ENCODE results near the gene ATP6V1C2.

Gene ATP6V1C2

DNA sequence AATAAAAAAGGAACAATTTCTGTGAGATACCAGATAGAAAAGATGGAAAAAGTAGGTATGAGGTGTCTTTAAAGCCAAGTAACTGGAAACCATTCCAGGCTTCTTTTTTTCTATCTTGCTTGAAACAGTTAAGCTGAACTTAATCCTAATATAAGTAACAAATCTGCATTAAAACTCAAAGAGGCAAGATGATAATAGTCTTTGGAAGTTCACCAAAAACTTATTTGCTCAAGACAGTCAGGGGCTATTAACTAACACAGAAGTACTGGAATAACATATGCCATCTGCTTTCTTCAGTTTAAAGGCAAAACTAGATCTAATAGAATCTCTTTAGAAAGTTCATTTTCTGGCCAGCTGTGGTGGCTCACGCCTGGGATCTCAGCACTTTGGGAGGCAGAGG lies 72.4 kb downstream of the ATP6V1C2 start:
- Histone ChIP-seq H3K4me1 (ENCODE audit: control insufficient read depth, insufficient read depth, low read length) (no peaks in the 10 kb centered on the region), H3K36me3 (ENCODE audit: control insufficient read depth in 2 of 2, insufficient read depth in 1 of 2, low read length in 2 of 2) (peaks cover 43 to 87% of the 10 kb centered on the region in 2 experiments), H3K9me3 (ENCODE audit: control insufficient read depth, insufficient read depth, low read depth, low read length) (no peaks in the 10 kb centered on the region), H3K27ac (ENCODE audit: extremely low read depth, low read depth, low read length) (no peak overlapping the region), H3K4me3 (ENCODE audit: low read depth, low read length) (no peak overlapping the region)
- POLR2A ChIA-PET = no interaction called here
- TF ChIP-seq ZNF501 (tag by site-specific recombination; IDR thresholded peaks at IDR 0.05) = no peak
- CTCF ChIA-PET = interaction anchor here (1.1 to 3.2 kb wide), 3 partner anchors 9 to 38 kb away, joined by 3 to 16 read pairs (median 3); no protein-coding TSS in a partner anchor

DNA sequence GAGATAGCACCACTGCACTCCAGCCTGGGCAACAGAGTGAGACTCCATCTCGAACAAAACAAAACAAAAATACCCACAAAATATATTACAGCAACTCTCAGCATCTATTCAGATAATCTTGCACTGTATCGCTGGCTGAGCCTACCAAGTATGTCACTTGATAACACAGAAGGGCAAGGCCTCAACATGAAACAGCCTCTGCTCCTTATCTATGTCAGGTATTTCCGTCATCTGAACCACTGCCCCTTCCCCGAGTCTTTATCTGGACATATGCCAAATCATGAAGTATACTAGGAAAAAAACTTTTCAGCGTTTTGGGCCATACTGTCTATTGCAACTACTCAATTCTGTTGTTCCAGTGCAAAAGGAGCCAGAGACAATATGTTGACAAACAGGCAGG lies 73.4 kb downstream of the ATP6V1C2 start:
- Histone ChIP-seq H3K9me3 (ENCODE audit: control insufficient read depth, insufficient read depth, low read depth, low read length) (no peaks in the 10 kb centered on the region), H3K36me3 (ENCODE audit: control insufficient read depth in 2 of 2, insufficient read depth in 1 of 2, low read length in 2 of 2) (peaks cover 36 to 87% of the 10 kb centered on the region in 2 experiments), H3K4me3 (ENCODE audit: low read depth, low read length) (no peak overlapping the region), H3K27ac (ENCODE audit: extremely low read depth, low read depth, low read length) (no peak overlapping the region), H3K4me1 (ENCODE audit: control insufficient read depth, insufficient read depth, low read length) (no peaks in the 10 kb centered on the region)
- TF ChIP-seq, protein P1, sequence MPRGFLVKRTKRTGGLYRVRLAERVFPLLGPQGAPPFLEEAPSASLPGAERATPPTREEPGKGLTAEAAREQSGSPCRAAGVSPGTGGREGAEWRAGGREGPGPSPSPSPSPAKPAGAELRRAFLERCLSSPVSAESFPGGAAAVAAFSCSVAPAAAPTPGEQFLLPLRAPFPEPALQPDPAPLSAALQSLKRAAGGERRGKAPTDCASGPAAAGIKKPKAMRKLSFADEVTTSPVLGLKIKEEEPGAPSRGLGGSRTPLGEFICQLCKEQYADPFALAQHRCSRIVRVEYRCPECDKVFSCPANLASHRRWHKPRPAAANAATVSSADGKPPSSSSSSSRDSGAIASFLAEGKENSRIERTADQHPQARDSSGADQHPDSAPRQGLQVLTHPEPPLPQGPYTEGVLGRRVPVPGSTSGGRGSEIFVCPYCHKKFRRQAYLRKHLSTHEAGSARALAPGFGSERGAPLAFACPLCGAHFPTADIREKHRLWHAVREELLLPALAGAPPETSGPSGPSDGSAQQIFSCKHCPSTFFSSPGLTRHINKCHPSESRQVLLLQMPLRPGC (tag by site-specific recombination; IDR thresholded peaks at IDR 0.05) = no peak
- TF ChIP-seq ZNF341 (tag by site-specific recombination; IDR thresholded peaks at IDR 0.05; ENCODE audit: low read depth) = no peak
- no peak for TF ChIP-seq ZNF830 (tag by site-specific recombination; IDR thresholded peaks at IDR 0.05; ENCODE audit: low read depth)
- no peak for TF ChIP-seq ZNF354C (tag by site-specific recombination; IDR thresholded peaks at IDR 0.05; ENCODE audit: borderline replicate concordance, low read depth)
- TF ChIP-seq, protein P2, sequence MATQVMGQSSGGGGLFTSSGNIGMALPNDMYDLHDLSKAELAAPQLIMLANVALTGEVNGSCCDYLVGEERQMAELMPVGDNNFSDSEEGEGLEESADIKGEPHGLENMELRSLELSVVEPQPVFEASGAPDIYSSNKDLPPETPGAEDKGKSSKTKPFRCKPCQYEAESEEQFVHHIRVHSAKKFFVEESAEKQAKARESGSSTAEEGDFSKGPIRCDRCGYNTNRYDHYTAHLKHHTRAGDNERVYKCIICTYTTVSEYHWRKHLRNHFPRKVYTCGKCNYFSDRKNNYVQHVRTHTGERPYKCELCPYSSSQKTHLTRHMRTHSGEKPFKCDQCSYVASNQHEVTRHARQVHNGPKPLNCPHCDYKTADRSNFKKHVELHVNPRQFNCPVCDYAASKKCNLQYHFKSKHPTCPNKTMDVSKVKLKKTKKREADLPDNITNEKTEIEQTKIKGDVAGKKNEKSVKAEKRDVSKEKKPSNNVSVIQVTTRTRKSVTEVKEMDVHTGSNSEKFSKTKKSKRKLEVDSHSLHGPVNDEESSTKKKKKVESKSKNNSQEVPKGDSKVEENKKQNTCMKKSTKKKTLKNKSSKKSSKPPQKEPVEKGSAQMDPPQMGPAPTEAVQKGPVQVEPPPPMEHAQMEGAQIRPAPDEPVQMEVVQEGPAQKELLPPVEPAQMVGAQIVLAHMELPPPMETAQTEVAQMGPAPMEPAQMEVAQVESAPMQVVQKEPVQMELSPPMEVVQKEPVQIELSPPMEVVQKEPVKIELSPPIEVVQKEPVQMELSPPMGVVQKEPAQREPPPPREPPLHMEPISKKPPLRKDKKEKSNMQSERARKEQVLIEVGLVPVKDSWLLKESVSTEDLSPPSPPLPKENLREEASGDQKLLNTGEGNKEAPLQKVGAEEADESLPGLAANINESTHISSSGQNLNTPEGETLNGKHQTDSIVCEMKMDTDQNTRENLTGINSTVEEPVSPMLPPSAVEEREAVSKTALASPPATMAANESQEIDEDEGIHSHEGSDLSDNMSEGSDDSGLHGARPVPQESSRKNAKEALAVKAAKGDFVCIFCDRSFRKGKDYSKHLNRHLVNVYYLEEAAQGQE (tag by site-specific recombination; IDR thresholded peaks at IDR 0.05) = no peak
- CTCF ChIA-PET = interaction anchor here (3.2 kb wide), 1 partner anchor 37 kb away, joined by 16 read pairs; no protein-coding TSS in a partner anchor
- POLR2A ChIA-PET = no interaction called here

DNA sequence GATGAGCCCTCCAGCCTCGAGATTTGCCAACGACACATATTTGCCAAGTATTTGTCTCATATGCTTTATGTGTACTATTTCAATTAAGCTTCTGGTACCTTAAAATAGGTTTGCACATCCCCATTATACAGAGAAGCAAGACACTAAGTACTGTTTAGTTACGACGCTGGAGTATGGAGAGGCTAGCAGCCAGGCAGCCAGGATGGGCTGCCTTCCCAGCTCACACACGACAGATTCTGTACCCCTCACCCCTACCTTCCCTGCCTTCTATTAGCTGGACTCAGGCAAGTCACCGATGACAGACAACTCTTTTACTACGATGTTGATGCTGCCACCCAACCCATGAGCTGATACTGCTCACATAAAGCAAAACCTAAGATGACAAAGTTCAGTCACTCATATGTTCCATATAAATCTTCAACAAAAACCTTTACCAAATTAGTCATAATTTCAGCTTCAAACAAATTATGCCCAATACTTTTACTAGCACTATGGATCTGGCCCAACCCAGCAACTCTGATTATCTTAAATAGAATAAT lies 74.1 kb downstream of the ATP6V1C2 start:
- Histone ChIP-seq H3K36me3 (ENCODE audit: control insufficient read depth in 2 of 2, insufficient read depth in 1 of 2, low read length in 2 of 2) (peaks cover 35 to 86% of the 10 kb centered on the region in 2 experiments), H3K4me1 (ENCODE audit: control insufficient read depth, insufficient read depth, low read length) (no peaks in the 10 kb centered on the region), H3K27ac (ENCODE audit: extremely low read depth, low read depth, low read length) (no peak overlapping the region), H3K4me3 (ENCODE audit: low read depth, low read length) (no peak overlapping the region), H3K9me3 (ENCODE audit: control insufficient read depth, insufficient read depth, low read depth, low read length) (no peaks in the 10 kb centered on the region)
- ChIA-PET POLR2A (no interaction called here), CTCF (no interaction called here)
- TF ChIP-seq KLF9 (tag by site-specific recombination; IDR thresholded peaks at IDR 0.05; ENCODE audit: low read depth) (no peak), ZFHX2 (tag by site-specific recombination; conservative IDR thresholded peaks at IDR 0.05) (no peak), ZNF658 (tag by site-specific recombination; IDR thresholded peaks at IDR 0.05) (no peak), ZNF677 (tag by site-specific recombination; IDR thresholded peaks at IDR 0.05) (no peak), ZNF157 (tag by site-specific recombination; IDR thresholded peaks at IDR 0.05) (no peak), SCRT1 (tag by site-specific recombination; IDR thresholded peaks at IDR 0.05; ENCODE audit: borderline replicate concordance) (no peak), ZNF394 (tag by site-specific recombination; IDR thresholded peaks at IDR 0.05; ENCODE audit: borderline replicate concordance) (no peak), KLF16 (tag by site-specific recombination; IDR thresholded peaks at IDR 0.05) (no peak)
- TF ChIP-seq, protein P3, sequence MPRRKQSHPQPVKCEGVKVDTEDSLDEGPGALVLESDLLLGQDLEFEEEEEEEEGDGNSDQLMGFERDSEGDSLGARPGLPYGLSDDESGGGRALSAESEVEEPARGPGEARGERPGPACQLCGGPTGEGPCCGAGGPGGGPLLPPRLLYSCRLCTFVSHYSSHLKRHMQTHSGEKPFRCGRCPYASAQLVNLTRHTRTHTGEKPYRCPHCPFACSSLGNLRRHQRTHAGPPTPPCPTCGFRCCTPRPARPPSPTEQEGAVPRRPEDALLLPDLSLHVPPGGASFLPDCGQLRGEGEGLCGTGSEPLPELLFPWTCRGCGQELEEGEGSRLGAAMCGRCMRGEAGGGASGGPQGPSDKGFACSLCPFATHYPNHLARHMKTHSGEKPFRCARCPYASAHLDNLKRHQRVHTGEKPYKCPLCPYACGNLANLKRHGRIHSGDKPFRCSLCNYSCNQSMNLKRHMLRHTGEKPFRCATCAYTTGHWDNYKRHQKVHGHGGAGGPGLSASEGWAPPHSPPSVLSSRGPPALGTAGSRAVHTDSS (tag by site-specific recombination; IDR thresholded peaks at IDR 0.05) = peak; percentile 58

Data from HEK293 (cell line).